HG03442 (cell line): ENCODE data around the gene CSF2.
A peak's percentile ranks its signal among the peaks of the same experiment; 100 is the strongest.

ENCODE experiments used
- ATAC-seq: cut with Tn5 transposase; IDR thresholded peaks from one replicate; pipeline ENCODE4 v1.9.1; 2021; ENCODE audit warnings: mild to moderate bottlenecking, moderate library complexity; ENCODE audit not compliant: unreplicated experiment

The CSF2 gene

GRCh38 chr5:132054697-132055440, 18.7 kb upstream of the CSF2 start:
- ATAC-seq = no peak

- no peak for ATAC-seq
These were observed 18.2 kb upstream of the CSF2 start for GRCh38 chr5:132055441-132055807.

GRCh38 chr5:132055808-132056609, 17.6 kb upstream of the CSF2 start:
- ATAC-seq = no peak

GRCh38 chr5:132056610-132057497, 16.7 kb upstream of the CSF2 start:
- ATAC-seq = no peak

GRCh38 chr5:132057498-132058255, 15.9 kb upstream of the CSF2 start:
- no peak for ATAC-seq

GRCh38 chr5:132058646-132059042, 14.9 kb upstream of the CSF2 start:
- ATAC-seq = no peak

- ATAC-seq = no peak
These were observed 14.4 kb upstream of the CSF2 start for GRCh38 chr5:132059043-132059695.

GRCh38 chr5:132059696-132060500, 13.7 kb upstream of the CSF2 start:
- ATAC-seq = no peak

GRCh38 chr5:132060501-132061161, 13.0 kb upstream of the CSF2 start, which contains the start of gene IL3:
Gene IL3 (plus strand): TSS chr5:132060655. CDS start chr5:132060707, 52 bp downstream.
- no peak for ATAC-seq

GRCh38 chr5:132063090-132063911, 10.3 kb upstream of the CSF2 start:
- peak; percentile 39 for ATAC-seq

GRCh38 chr5:132064140-132064539, 9.4 kb upstream of the CSF2 start:
- no peak for ATAC-seq

GRCh38 chr5:132064738-132065331, 8.8 kb upstream of the CSF2 start:
- ATAC-seq = peak; percentile 65

- ATAC-seq = no peak
These were observed 8.1 kb upstream of the CSF2 start for GRCh38 chr5:132065351-132065937.

- ATAC-seq = no peak
These were observed 7.5 kb upstream of the CSF2 start for GRCh38 chr5:132065951-132066701.

- ATAC-seq = no peak
These were observed 6.7 kb upstream of the CSF2 start for GRCh38 chr5:132066871-132067270.

- no peak for ATAC-seq
These were observed 6.1 kb upstream of the CSF2 start for GRCh38 chr5:132067451-132067850.
